ENCODE measurements around the gene NOB1.

NOB1 gene

DNA sequence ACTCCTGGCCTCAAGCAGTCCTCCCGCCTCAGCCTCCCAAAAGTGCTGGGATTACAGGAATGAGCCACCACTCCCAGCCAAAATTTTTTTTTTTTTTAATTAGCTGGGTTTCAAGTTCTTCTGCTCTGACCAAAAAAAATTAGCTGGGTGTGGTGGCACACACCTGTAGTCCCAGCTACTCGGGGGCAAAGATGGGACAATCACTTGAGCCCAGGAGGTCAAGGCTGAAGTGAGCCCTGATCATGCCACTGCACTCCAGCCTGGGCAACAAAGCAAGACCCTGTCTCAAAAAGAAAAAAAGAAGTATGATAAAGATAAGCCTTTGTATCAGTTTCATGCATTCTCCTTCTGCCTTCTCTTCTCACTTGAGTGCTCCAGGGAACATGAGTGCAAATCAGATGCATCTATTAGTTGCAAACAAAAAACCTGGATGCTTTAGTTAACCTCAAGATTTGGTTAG lies 30.3 kb downstream of the NOB1 start:
- DNase-seq (ENCODE audit: extremely low read depth in 1 of 2, low read depth in 1 of 2), result no peak

GRCh38 chr16:69721441-69721957 lies 33.2 kb downstream of the NOB1 start:
- no peak for DNase-seq (ENCODE audit: extremely low read depth in 1 of 2, low read depth in 1 of 2)

DNA sequence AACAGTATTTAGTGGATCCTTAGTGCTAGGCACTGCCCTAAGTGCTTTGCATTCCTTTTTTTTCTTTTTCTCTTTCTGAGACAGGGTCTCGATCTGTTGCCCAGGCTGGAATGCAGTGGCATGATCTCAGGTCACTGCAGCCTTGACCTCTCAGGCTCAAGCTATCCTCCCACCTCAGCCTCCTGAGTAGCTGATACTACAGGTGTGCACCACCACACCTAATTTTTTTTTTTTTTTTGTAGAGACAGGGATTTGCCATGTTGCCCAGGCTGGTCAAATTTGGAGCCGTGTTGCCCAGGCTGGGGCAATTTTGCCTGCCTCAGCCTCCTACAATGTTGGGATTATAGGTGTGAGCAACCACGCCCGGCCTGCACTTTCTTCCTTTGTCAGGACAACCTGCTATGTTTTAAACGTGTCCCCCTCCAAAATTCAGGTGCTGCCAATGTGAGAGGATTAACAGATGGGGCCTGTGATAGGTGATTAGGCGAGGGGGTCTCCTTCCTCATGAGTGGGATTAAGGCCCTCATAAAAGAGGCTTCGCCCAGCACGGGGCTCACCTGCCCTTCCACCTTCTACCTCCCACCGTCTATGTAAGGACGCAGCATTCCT lies 33.8 kb downstream of the NOB1 start:
- no peak for DNase-seq (ENCODE audit: extremely low read depth in 1 of 2, low read depth in 1 of 2)

DNA sequence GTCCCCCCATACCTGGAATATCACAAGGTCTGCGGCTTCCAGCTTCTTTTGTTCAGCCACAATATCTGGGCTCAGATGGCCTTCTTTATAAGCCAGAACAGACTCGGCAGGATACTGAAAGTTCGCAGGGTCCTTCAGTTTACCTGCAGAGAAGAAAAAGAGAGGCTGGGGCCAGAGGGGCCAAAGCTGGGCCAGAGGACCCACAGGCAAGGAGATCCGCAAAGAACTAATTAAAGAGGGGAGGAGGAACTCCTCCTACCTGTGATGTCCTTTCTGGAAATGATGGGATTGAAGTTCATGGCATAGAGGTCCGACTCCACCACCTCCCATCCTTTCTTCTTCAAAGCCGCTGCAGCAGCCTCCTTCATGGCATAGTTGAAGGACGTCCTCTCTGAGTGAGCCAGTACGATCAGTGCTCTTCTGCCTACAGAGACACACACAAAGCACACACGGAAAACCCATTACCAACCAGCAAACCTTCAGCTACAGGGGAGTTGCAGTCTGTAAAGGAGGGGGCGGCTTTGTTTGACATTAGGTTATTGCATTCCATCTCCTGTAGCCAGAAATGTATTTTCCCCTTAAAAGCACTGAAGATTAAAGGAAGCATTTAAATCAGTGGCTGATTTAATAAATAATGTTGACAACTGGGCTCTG lies 36.5 kb downstream of the NOB1 start:
- no peak for DNase-seq (ENCODE audit: extremely low read depth in 1 of 2, low read depth in 1 of 2)

- DNase-seq (ENCODE audit: extremely low read depth in 1 of 2, low read depth in 1 of 2), result no peak
Measured at GRCh38 chr16:69717066-69717465, 37.7 kb downstream of the NOB1 start.

DNA sequence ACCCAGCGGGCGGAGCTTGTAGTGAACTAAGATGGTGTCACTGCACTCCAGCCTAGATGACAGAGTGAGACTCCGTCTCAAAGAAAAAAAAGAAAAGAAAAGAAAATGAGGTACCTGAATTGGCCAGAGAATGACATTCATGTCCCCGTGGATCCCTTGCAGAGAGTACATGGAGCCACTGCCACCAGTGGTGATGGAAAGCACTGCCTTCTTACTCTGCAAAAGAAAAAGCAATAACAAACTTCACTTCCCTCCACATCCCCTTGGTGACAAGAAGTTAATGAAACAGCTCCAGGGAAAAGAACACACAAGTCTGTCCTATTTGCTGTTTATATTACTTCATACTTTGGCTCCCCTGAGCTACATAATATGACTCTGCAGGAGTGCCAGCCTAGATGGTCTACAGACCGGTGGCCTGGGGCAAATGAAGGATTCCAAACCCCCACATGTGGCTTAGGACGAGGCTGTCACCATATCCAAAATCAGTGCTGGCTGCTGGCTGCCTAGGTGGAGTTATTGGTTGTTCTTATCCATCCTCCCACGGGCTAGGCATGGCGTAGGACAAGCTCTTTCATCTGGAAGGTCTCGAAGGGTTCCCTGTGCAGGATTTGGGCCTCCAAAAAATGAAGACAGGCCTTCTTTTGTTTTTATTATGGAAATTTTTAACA lies 41.7 kb downstream of the NOB1 start:
- DNase-seq (ENCODE audit: extremely low read depth in 1 of 2, low read depth in 1 of 2), result no peak

GRCh38 chr16:69712277-69712676 lies 42.4 kb downstream of the NOB1 start:
- DNase-seq (ENCODE audit: extremely low read depth in 1 of 2, low read depth in 1 of 2), result no peak

- no peak for DNase-seq (ENCODE audit: extremely low read depth in 1 of 2, low read depth in 1 of 2)
Measured at GRCh38 chr16:69711115-69711740, 43.5 kb downstream of the NOB1 start.

DNA sequence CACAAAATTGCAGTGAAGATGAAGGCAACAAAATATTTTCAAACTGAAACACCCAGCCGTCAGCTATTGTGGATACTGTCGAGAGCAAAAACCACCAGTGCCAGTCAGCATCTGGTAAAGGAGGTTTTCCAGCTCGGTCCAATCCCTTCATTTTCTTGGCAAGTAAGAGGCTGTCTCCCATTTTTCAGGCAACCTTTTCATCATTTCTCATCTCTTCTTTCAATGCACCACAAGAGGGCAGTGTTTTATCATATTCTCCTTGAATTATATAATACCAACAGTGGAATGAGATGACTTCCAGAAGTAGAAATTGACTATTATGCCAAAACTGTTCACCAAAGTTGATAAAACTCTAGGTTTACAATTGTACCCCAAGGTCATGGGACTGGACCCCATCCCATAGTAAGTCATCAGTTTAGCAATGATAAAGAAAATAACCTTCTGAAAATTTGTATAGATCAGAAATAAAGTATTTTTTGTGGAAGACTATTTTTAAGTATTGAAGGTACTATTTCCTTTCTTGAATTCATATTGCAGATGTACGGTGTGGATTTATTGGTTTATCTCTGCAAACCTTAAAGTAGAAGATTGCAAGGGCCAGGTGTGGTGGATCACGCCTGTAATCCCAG lies 45.2 kb downstream of the NOB1 start:
- DNase-seq (ENCODE audit: extremely low read depth in 1 of 2, low read depth in 1 of 2), result no peak

DNA sequence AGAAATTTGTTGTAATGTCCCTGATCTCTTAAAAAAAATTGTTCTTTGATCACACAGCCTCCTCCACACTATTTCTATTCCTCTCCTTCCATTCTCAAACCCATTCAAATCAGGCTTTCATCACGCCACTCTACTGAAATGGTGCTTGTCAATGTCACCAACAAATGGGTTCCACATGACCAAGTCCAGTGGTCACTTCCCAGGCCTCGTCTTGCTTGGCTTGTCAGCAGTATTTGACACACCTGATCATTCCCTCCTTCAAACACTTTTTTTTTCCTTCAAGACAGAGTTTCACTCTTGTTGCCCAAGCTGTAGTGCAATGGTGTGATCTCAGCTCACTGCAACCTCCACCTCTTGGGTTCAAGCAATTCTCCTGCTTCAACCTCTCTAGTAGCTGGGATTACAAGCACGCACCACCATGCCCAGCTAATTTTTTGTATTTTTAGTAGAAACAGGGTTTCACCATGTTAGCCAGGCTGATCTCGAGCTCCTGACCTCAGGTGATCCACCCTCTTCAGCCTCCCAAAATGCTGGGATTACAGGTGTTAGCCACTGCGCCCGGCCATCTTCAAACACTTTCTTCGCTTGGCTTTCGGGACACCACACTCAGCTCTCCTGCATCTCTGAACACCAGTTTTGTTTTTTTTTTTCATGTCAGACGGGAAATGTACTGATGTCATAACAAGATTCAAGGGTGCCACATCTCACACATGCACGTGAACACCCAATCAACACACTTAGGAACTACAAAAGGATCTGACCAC lies 46.6 kb downstream of the NOB1 start:
- no peak for DNase-seq (ENCODE audit: extremely low read depth in 1 of 2, low read depth in 1 of 2)

DNA sequence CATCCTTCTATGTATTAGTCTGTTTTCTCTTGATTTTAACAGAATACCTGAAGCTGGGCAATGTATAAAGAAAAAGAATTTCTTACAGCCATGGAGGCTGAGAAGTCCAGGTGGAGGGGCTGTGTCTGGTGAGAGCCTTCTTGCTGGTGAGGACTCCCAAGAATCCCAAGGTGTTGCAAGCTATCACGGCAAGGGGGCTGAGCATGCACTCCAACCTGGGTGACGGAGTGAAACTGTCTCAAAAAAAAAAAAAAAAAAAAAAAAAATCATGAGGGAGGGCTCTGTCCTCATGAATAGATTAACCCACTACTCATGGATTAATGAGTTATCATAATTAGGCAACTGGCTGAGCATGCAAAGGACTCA lies 47.8 kb downstream of the NOB1 start:
- DNase-seq (ENCODE audit: extremely low read depth in 1 of 2, low read depth in 1 of 2), result no peak

GRCh38 chr16:69706256-69706974 lies 48.3 kb downstream of the NOB1 start:
- DNase-seq (ENCODE audit: extremely low read depth in 1 of 2, low read depth in 1 of 2), result no peak

DNA sequence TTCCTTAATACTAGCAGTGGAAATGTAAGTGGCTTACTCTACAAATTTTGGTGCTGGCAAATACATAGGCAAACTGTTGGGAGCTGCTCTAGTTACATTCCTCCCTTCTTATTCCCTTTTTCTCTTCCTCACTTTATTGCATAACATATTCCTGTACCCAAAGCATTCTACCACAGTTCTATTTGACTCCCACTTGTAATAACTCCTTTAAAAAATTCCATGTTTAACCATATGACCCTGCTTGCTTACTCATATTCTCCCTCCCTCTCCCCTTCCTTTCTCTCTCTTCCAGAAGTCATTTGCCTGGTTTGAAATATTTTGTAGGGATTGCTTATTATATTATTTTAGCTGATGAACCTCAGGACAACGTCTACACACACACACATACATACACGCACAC lies 51.1 kb downstream of the NOB1 start:
- DNase-seq (ENCODE audit: extremely low read depth in 1 of 2, low read depth in 1 of 2), result no peak

DNA sequence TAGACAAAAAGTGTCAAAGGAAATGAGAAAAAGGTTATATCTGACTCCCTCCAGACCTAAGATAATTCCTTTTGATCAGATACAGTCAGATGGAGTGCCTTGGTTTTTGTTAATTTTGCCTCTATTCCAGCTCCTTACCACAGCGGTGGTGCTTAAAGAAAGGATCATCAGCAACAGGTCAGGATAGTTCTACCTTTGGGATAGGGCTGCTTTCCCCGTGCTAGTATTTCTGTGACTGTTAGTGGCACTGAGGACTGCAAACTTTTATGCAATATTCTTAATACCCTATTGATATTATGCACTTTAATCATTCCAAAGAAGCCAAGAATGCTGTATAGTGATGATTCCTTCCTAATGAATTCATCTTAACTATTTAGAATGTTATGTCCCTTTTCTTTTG lies 52.9 kb downstream of the NOB1 start:
- no peak for DNase-seq (ENCODE audit: extremely low read depth in 1 of 2, low read depth in 1 of 2)

GRCh38 chr16:69701452-69701851 lies 53.3 kb downstream of the NOB1 start:
- DNase-seq (ENCODE audit: extremely low read depth in 1 of 2, low read depth in 1 of 2), result no peak

- DNase-seq (ENCODE audit: extremely low read depth in 1 of 2, low read depth in 1 of 2), result no peak
Measured at GRCh38 chr16:69699915-69700314, 54.8 kb downstream of the NOB1 start.

DNA sequence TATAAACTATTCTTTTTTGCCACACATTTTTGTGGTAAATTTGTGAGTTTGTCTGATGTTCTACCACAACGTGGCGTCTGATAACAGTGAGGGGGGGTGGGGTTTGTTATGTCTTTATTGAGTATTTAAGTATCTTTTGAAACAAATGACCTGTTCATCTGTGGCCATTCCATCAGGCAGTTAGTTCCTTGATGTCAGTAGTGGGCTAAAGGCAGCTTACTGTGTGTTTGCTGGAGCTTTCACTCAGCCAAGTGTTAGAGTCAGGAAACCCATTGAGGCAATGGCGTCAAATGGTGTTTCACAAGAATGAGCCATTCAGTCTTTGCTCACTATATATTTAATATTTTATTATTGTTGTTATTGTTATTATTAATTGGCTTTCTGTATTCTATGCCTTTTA lies 56.3 kb downstream of the NOB1 start:
- no peak for DNase-seq (ENCODE audit: extremely low read depth in 1 of 2, low read depth in 1 of 2)

DNA sequence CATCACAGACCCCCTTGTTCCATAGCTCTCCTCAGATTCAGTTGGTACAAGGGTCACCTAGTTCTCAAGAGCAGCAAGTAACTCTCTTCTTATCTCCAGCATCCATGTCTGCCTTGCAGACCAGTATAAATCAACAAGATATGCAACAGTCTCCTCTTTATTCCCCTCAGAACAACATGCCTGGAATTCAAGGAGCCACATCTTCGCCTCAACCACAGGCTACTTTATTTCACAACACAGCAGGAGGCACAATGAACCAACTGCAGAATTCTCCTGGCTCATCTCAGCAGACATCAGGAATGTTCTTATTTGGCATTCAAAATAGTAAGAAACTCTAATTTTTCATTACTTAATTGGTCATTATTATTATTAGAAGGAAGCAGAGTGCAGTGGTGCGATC lies 60.8 kb downstream of the NOB1 start:
- no peak for DNase-seq (ENCODE audit: extremely low read depth in 1 of 2, low read depth in 1 of 2)

DNA sequence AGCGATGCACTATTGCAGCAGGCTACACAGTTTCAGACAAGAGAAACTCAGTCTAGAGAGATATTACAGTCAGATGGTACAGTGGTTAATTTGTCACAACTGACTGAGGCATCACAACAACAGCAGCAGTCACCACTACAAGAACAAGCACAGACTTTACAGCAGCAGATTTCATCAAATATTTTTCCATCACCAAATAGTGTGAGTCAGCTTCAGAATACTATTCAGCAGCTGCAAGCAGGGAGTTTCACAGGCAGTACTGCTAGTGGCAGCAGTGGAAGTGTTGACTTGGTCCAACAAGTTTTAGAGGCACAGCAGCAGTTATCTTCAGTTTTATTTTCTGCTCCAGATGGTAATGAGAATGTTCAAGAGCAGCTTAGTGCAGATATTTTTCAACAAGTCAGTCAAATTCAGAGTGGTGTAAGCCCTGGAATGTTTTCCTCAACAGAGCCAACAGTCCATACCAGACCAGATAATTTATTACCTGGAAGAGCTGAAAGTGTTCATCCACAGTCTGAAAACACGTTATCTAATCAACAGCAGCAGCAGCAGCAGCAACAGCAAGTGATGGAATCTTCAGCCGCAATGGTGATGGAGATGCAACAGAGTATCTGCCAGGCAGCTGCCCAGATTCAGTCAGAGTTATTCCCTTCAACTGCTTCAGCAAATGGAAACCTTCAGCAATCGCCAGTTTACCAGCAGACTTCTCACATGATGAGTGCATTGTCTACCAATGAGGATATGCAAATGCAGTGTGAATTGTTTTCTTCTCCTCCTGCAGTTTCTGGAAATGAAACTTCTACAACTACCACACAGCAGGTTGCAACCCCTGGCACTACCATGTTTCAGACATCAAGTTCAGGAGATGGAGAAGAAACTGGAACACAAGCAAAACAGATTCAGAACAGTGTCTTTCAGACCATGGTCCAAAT lies 62.5 kb downstream of the NOB1 start:
- DNase-seq (ENCODE audit: extremely low read depth in 1 of 2, low read depth in 1 of 2), result peak in 1 of 2 donors; percentile 2
